HG03457 (cell line): ENCODE measurements around the gene FRMD3.
"Not testable (repeated sequence)": the region's sequence is repeated elsewhere in the genome, so short reads cannot be mapped to it uniquely, and the experiment has no call there.

Experiments used
- ATAC-seq: cut with Tn5 transposase; IDR thresholded peaks from one replicate; pipeline ENCODE4 v1.9.1; 2021; ENCODE audit warnings: moderate number of reproducible peaks; ENCODE audit not compliant: unreplicated experiment

The FRMD3 gene

DNA sequence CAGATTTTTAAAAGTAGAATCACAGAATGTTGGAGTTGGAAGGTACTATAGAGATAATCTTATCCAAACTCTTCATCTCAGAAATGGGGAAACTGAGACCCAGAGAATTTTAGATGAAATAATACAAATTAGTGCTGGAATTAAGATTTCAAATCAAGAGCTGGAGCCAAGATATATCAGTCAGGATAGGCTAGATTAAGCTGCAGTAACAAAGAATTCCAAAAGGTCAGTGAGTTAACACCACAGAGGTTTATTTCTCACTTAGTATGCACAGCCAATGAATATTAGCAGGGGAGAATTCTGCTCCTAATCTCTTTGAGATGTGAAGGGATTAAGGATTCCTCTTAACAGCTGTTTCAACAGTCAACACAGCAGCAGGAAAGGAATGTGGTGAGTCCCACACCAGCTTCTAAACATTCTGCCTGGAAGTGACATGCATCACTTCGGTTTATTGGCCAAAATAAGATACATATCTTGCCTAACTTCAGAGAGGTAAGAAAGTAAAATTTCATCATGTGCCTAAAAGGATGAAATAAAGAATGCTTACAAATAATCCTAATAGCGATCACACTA is 136.8 kb downstream of the FRMD3 start:
- ATAC-seq = no peak

DNA sequence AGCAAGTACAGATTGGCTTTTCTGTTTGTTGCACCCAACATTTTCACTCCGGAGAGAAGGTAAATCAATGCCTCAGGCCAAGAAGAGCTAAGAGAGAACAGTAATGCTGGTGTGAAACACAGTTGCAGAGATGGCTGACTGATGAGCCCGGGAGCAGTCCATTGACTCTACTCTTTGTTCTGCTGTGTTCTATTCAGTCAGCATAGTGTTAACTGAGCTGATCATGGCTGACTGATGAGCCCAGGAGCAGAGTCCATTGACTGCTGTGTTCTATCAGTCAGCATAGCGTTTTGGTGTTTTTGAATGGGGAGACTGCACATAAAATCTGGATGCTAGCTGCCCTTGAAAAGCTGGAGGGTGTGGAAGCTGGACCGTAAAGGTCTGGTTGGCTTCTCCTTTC is 141.4 kb downstream of the FRMD3 start:
- no peak for ATAC-seq

DNA sequence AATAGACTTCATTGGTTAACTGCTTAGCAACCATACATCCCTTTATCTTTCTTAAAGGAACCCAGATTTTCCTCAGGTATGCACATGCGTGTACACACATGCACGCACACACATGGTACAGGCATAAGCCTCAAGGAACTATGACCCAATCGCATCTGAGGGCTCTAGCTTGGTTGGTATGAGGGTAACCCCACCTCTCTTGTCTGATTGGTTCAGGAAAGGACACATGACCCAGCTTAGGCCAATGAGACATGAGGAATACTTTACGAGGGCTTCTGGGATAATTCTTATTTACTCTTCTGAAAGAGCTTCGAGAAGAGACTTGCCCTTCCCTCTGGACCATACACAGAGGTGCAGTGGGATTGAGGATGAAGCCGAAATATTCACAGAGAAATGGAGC is 141.9 kb downstream of the FRMD3 start:
- ATAC-seq = no peak

DNA sequence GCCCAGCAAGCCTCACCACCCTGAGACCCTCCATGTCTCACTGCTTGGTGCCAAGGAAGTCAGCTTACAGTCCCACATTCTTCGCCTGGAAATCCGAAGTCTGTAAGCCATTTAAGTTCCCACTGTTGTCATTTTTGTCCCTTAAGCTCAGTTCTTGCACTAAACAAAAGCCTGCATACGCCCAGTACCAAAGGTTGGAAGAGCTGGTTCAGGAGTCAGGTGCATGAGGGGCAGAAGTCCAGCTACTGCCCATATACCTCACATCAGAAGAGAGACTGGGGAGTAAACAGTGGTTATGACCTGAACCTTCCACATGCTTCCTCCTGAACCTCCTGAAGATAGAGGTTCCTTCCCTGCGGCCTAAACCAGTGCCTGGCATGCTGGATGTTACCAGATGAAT is 146.0 kb downstream of the FRMD3 start:
- no peak for ATAC-seq

DNA sequence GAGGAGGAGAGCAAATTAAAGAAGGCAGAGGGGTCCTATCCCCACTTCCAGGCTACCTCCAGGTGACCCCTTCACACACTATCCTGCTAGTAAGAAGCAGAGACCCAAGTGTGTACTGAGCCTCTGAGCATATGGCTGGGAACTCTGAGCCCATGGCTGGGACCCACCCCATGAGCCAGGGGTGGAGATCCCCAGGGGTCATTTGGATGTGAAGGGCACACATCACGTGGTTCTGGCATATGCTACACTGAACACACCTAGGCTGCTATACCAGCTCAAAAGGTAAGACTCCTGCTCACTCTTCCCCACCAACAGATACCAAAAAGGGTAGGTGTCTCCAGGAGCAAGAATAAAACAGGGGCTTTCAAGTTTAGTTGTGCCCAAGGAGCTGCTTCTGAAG is 149.9 kb downstream of the FRMD3 start:
- no peak for ATAC-seq

DNA sequence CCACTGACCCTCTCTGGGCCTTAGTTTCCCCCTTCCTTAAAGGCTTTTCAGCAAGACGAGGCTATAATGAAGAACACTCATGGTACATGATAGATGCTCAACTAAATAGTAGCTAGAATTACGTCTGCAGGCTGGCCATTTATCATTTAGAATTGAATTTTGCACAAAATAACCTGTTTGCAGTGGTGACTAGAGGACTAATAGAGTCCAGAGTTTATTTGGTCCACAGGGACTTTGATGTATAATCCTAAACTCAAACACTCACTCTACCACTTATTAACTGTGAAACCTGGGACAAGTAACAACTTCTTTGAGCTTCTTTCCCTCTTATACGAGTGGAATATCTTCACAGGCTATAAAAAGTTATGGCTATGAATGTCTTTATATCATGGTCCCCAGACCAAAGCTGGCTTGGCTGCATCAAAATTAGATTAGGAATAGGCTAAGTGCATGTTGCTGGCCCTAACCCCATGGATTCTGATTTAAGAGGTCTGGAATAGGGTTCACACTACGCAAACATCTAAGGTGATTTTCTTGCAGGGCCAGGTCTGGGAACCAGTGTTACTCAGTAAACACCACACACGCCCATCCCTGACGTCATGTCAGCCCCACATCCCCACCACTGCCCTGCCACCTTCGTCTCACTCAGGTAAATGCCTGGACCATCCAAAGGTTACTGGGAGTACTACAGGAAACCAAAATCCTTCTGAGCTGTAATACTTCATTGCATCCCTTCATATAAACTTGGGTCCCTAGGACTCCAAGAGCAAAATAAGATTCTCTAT is 150.6 kb downstream of the FRMD3 start:
- ATAC-seq = no peak

DNA sequence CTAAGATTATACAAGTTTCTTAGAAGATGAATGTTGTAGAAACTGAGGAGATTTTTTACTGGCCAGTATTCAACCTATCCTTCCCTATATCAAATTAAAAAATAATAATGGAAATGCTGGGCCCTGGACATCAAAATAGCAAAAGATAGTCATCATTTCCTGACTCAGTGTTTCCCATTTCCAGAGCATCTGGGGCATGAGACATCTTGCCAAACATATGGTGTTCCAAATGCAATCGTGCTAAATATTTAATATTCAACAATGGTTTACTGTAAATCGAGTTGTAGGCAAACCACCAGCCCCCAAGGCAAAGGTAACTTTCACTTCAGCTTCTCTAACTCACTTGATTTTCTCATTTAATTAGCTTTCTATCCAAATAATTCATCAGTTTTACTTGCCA is 152.9 kb downstream of the FRMD3 start:
- no peak for ATAC-seq

DNA sequence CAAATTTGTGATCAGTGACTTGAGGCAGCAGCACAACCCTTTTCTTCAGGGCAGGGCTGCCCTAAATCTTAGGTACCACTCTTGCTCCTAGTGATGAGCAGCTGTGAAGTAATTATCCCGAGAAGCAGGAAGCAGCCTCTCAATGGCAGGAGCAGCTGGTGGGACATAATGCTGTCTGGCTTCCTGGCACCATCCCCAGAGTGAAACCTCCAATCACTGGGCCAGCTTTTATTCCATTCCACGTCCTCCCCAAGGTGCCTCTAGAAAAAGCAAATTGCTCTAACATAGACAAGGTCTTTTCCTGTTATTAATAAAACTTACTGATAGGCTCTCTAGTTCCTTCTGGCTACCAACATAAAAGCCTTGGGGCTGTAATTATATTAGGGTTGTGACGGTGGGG is 154.0 kb downstream of the FRMD3 start:
- ATAC-seq = no peak

DNA sequence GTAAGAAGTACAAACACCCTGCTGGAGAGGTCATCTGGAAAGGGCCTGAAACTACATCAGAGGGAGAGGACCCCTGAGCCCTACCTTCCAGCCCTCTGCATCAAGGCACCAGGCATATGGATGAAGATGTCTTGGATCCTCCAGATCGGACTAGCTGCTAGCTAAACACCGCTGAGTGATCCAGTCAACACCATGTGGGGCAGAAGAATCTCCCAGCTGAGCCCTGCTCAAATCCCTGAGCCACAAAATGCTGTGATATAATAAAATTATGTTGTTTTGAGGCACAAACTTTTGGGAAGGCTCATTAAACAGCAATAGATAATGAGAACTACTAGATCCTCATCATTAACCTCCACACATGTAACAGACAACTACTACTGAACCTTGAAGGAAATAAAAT is 155.2 kb downstream of the FRMD3 start:
- ATAC-seq = no peak

DNA sequence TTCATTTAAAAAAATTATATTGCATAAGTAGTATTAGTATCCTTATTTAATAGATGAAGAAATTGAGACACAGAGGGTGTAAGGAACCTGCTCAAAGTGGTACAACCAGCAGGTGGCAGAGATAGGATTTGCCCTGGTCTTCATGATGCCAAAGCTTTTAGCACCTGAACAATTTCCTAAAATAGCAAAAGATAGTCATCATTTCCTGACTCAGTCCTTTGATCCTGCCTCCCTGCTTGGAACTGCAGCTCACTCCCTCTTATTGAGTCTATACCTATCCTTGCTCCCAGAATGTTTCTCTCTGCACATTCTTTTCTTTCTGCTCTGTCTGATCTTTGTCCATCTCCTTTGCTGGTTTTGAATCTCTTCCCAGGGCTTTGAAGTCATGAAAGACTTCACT is 155.8 kb downstream of the FRMD3 start:
- no peak for ATAC-seq

DNA sequence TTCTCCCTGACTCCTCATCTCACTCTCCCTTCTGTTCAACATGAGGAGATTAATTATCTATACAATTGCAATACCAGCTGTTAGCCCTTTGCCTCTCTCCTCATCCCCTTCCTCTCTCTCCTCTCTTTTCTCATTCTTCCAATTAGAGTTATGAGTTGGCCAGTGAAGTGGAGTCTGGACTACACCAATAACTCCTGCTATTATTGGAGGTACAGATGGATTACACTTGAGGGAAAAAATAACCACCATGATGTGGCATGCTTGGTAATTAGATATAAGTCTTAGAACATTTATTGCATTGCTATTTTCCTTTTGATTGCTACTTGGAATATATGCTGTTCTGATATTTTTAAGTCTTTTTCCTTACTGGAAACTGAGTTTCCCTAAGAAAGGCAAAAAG is 159.2 kb downstream of the FRMD3 start:
- ATAC-seq = no peak

DNA sequence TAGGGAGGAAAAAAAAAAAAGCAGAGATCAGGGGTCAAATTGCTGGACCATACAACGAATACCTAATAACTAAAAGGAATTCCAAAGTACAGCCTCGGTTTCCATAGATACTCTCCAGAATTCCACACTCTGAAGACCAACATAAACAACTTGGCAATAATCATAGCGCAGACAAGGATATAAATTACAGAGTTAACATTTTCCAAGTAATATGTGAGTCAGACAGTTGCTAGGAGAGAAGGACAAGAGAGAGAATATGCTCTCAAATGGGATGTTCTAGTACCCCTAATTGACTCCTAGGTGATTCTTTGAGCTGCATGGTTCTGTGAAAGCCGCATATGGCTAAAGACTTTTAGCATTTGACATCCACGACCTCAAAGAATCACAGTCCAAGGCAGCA is 165.2 kb downstream of the FRMD3 start:
- ATAC-seq = no peak

DNA sequence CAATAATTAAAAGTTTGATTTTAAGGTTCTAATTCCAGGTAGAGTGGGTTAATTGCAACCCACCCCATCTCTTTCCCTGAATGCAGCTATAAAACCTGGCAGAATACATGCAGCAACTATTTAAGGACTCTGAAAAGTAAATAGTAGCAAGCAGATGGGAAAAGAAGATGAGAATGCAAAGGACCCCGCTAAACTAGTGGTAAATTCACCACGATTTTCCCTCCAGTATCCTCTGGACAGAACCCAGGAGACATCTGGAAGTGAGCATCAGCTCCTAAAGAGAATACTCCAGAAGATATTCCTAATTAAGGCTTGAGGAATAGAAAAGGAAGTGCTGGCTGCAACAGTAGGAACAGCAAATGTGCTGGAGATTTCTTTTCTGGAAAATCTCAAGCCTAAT is 170.9 kb downstream of the FRMD3 start:
- ATAC-seq = no peak

DNA sequence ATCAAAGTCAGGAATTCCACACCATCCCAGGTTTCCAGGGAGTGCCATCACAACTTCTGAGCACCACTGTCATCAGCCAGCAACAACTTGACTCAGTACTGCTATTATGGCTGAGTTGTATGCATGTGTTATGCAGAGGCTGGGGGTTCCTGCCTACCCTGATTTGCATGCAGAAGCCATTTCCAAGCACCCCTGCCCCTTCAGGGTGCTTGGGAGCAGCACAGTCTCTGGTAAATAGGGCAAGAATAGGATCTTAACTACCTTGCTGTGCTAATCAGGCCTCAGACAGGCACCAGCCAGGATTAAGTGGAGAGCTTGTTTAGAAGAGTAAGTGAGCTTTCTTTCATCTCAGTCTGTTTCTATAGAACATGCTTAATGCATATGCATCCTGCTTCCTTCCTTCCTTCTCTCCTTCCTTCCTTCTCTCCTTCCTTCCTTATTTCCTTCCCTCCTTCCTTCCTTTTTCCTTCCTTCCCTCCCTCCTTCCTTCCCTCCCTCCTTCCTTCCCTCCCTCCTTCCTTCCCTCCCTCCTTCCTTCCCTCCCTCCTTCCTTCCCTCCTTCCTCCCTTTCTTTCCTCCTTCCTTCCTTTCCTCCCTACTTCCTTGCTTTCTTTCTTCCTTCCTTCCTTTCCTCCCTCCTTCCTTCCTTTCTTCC is 175.7 kb downstream of the FRMD3 start:
- ATAC-seq = no peak

DNA sequence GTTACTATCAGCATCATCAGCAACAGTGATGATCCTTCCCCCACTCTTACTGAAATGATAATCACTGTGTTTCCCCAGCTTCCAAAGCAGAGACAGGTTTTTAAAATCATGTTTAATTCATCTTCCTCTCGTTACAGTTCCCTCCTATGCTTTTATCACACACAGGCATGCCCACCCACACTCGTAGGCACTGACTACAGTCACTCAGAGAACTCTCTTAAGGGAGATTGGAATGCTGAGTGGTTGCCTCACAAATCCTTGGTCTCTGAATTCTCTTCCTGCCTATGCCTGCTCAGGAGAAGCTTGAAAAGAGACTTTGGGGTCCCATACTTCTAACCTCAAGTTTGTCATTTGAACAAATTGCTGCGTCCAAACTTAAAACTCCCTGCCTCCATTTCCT is 179.2 kb downstream of the FRMD3 start:
- ATAC-seq = no peak

DNA sequence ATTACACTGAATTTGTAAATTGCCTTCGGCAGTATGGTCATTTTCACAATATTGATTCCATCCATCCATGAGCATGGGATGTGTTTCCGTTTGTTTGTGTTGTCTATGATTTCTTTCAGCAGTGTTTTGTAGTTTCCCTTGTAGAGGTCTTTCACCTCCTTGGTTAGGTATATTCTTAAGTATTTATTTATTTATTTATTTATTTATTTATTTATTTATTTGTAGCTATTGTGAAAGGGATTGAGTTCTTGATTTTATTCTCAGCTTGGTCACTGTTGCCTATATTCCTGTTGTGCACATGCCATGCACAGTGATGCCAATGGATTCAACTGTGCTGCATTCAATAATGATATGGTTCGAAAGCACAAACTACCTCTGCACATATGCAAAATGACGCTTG is 179.7 kb downstream of the FRMD3 start:
- not testable (repeated sequence) for ATAC-seq

DNA sequence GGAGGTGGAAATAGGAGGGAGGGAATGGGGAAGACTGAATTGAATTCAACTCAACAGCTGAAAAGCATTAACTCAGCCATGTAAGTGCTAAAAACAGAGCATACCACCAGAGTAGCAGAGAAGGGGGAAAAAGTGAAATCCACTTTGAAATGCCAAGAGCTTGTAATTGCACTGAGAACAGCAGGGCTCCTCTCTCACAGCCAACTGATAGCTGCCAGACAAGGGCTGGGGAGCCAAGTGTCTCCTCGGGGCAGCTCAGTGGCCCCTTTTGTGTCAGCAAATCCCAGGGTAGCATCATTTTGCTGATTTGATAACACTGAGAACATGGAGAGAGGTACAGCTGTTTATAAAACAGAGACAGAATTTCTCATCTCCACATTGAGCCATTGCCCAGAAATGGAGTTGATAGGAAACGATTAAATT is 182.5 kb downstream of the FRMD3 start:
- ATAC-seq = no peak

DNA sequence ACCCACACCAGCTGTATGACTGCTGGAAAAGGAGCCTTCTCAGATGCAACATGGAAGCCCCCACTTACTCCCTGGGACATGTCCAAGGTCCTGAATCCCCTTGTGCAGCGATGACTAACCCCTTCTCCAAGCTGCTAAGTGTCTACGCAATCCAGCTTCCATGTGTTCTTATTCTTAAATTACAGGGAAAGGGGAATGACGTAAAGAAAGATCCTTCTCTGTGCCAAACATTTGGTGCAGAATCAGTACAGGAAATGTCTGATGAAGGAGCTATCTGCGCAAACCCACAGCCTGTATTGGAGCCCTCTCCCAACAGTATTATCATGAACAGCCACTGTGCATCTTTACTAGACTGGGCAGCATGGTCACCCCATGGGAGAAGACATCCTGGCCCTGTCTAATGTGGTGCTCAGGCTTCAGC is 183.2 kb downstream of the FRMD3 start:
- no peak for ATAC-seq

DNA sequence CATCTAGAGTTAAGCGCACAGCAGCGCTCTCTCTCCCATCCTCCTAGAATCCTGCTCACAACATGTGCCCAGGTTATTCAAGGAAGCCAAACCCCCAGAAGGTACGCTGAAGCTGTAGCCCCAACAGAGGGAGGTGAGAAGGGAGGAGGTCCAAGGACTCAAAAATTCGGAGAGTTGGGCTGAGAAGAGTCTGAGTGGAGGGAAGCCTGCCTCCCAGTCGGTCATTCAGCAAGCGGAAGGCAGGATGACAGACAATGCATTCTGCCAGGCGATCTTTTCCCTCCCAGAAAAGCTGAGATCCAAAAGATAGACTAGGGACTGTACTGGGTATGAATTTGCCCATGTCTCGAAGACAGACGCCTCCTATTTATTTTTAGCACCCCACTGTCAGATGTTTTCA is 189.2 kb downstream of the FRMD3 start:
- no peak for ATAC-seq

DNA sequence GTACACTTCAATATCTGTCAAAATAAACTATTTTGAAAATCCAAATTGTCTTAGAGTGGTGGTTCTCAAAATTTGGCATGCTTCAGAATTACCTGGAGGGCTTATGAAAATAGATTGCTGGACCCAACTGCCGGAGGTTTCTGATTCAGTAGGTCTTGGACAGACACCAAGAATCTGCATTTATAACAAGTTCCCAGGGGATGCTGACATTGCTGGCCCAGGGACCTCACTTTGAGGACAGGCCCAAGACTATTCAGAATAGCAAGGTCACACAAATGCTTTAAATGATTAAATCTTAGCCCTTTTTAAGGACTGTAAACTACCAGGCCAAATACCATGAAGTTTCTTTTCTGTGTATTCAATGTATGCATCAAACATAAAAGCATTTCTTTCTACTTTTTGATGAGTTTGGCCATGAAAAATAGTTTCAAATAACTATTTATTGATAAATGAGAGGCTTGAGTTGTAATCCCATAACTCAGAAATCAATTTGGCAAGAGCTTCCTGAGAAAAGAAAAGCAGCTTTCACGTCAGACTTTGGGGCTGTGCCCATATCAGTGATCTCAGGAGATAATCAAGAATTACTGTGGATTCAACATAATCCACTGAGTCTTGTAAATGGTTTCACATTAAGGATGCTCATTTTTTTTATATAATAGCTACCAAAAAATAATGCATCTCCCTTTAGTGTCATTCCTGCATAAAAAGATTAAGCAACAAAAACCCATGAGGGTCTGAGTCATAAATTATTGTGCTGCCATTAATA is 191.4 kb downstream of the FRMD3 start:
- ATAC-seq = no peak

DNA sequence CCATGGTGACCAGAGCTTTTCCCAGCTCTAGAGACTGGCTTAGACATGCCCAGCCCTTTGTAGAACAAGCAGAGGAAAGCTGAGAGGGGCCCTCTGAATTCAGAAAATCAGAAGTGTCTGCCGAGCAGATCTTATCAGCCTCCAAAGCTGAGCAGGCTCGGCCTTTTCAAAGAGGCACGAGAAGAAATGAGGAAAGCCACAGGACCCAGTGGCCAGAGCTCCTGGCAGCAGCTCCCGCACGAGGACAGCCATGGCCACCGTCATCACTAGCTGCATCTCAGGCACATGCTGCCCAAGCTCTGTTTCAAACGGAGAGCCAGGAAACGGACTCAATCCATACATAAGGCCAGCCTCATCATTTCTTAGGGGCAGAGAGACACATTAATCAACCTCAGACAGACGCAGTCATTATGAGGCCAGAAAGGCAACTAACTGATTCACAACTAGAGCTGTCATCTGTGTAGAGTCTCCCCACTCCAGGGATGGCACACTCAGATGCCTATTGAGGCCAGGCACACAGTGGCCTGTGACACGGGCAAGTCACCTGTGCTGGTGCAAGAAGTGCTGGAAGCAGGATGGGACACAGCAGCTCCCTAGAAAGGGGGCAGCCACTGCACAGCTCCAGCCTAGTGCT is 194.7 kb downstream of the FRMD3 start:
- no peak for ATAC-seq
